OCI-LY1 (cell line): ENCODE results near the gene CKS2.

Source experiments
- CTCF ChIP-seq: fragments of 200-600 bp; sonication (generic), shearing (Covaris generic); IDR thresholded peaks from 2 replicates; pipeline ENCODE4 v1.5.1; 2017; ENCODE audit warnings: mild to moderate bottlenecking, antibody characterized with exemption, low read length, moderate library complexity, mixed read lengths
- EZH2 ChIP-seq: fragments of 200-600 bp; sonication (generic), shearing (Covaris generic); IDR thresholded peaks from 2 replicates; pipeline ENCODE4 v1.8.0; 2017; ENCODE audit warnings: borderline replicate concordance, mixed run types, mild to moderate bottlenecking, antibody characterized with exemption, low read length, moderate library complexity, mixed read lengths

- TF ChIP-seq CTCF, result no peak
- no peak for TF ChIP-seq EZH2
Measured at GRCh38 chr9:89352451-89352850, 41.5 kb downstream of the CKS2 start.
